HCT116 (cell line): ENCODE measurements around the gene MUC5B. TPM values are rescaled to one million over a fixed set of nuclear protein-coding genes. Genes with fewer than 3 reads are reported as not detected.

Source experiments
- ATAC-seq: fragments of 200-7000 bp; cut with Tn5 transposase; 2 replicates; pipeline ENCODE4 v1.9.1; 2020; ENCODE audit warnings: mild to moderate bottlenecking, moderate library complexity
- BruUV-seq: library from RNA; stranded (reverse); fragments of 400-500 nt; replicated peaks from 2 replicates; lab custom pipeline; 2021; lab: Mats Ljungman, UMichigan
- CTCF ChIA-PET: fragments of 300-600 bp; sonication (Branson Sonifier 250); formaldehyde crosslinking; loops from one replicate; lab custom pipeline; 2021; ENCODE audit warnings: antibody characterized with exemption; lab: Charles Lee
- POLR2A ChIA-PET: fragments of 300-600, 350-600 bp; sonication (Branson Sonifier 250); formaldehyde crosslinking; loops from one replicate; lab custom pipeline; 2021; ENCODE audit warnings: antibody characterized with exemption; lab: Charles Lee
- RAD21 ChIA-PET, 2 experiments: fragments of 300-600 bp; sonication (Branson Sonifier 250); formaldehyde crosslinking; loops; one replicate each; lab custom pipeline; 2023; ENCODE audit warnings: low total read pairs in 2 of 2; ENCODE audit not compliant: uncharacterized antibody in 2 of 2, unreplicated experiment in 2 of 2, low non-redundant PET in 1 of 2; lab: Charles Lee
- DNase-seq: peaks from one replicate; pipeline ENCODE4 v3.0.0-alpha.2; 2010; ENCODE audit warnings: low read depth, low spot score
- H2AFZ ChIP-seq: fragments of 200-600 bp; shearing (Covaris generic), sonication (generic); 2 replicates; pipeline ENCODE4 v1.6.1; 2017; ENCODE audit warnings: low read depth, mixed run types, mixed read lengths, antibody characterized with exemption, low read length; ENCODE audit not compliant: poor library complexity, severe bottlenecking
- H3K27ac ChIP-seq: 2 replicates; pipeline ENCODE4 v1.5.1; 2012; ENCODE audit warnings: low read depth, low read length
- H3K27me3 ChIP-seq: fragments of 200-600 bp; sonication (generic); 2 replicates; pipeline ENCODE4 v1.6.1; 2016; ENCODE audit warnings: mixed run types, low read length, mixed read lengths; ENCODE audit not compliant: insufficient read depth
- H3K36me3 ChIP-seq, 2 experiments: fragments of 200-500 bp in 1 of 2; fragments of 200-600 bp in 1 of 2; sonication (Bioruptor generic) in 1 of 2; sonication (generic) in 1 of 2; 2 replicates each; pipeline versions ENCODE4 v1.5.1 to v1.6.1; 2014 to 2016; ENCODE audit warnings: low read length in 2 of 2, inconsistent platforms in 1 of 2, mixed read lengths in 1 of 2, mixed run types in 1 of 2; ENCODE audit not compliant: insufficient read depth in 2 of 2, control insufficient read depth in 1 of 2
- H3K4me1 ChIP-seq, 2 experiments: fragments of 200-600 bp in 1 of 2; sonication (generic) in 1 of 2; 2 replicates each; pipeline versions ENCODE4 v1.5.1 to v1.6.1; 2012 to 2017; ENCODE audit warnings: low read length in 2 of 2, inconsistent platforms in 1 of 2, mild to moderate bottlenecking in 1 of 2, mixed read lengths in 1 of 2, mixed run types in 1 of 2, moderate library complexity in 1 of 2; ENCODE audit not compliant: insufficient read depth in 2 of 2, control insufficient read depth in 1 of 2
- H3K4me2 ChIP-seq: fragments of 200-600 bp; sonication (generic); 2 replicates; pipeline ENCODE4 v1.6.1; 2017; ENCODE audit warnings: mixed run types, low read length, mixed read lengths
- H3K4me3 ChIP-seq, 2 experiments: fragments of 200-600 bp in 1 of 2; sonication (generic) in 1 of 2; replicated peaks in 1 of 2; 2 replicates each; pipeline ENCODE4 v1.5.1; 2011 to 2016; ENCODE audit warnings: low read length in 2 of 2, control low read depth in 1 of 2, low read depth in 1 of 2, mild to moderate bottlenecking in 1 of 2, mixed read lengths in 1 of 2, mixed run types in 1 of 2
- H3K79me2 ChIP-seq: fragments of 200-600 bp; sonication (generic); 2 replicates; pipeline ENCODE4 v1.6.1; 2017; ENCODE audit warnings: mild to moderate bottlenecking, mixed run types, low read length, moderate library complexity, mixed read lengths; ENCODE audit not compliant: insufficient read depth
- H3K9ac ChIP-seq: fragments of 200-600 bp; sonication (generic); 2 replicates; pipeline ENCODE4 v1.6.1; 2016; ENCODE audit warnings: low read length, mixed read lengths
- H3K9me2 ChIP-seq: fragments of 200-600 bp; sonication (generic), shearing (Covaris generic); 2 replicates; pipeline ENCODE4 v1.6.1; 2017; ENCODE audit warnings: mixed run types, mild to moderate bottlenecking, moderate library complexity; ENCODE audit not compliant: insufficient read depth
- H3K9me3 ChIP-seq, 2 experiments: fragments of 200-500 bp in 1 of 2; fragments of 200-600 bp in 1 of 2; sonication (Bioruptor generic) in 1 of 2; sonication (generic) in 1 of 2; 2 replicates each; pipeline ENCODE4 v1.6.1; 2014 to 2017; ENCODE audit warnings: low read length in 2 of 2, mixed read lengths in 2 of 2, inconsistent platforms in 1 of 2, low read depth in 1 of 2, mild to moderate bottlenecking in 1 of 2, mixed run types in 1 of 2, moderate library complexity in 1 of 2; ENCODE audit not compliant: control insufficient read depth in 1 of 2, insufficient read depth in 1 of 2
- H4K20me1 ChIP-seq: fragments of 200-600 bp; sonication (generic), shearing (Covaris generic); 2 replicates; pipeline ENCODE4 v1.6.1; 2017; ENCODE audit warnings: mixed run types, mild to moderate bottlenecking, moderate library complexity; ENCODE audit not compliant: insufficient read depth
- FOSL1 ChIP-seq: IDR thresholded peaks from 2 replicates; pipeline ENCODE4 v1.6.1; 2012; ENCODE audit warnings: low read depth
- POLR2A ChIP-seq: IDR thresholded peaks from 2 replicates; pipeline ENCODE4 v1.7.0; 2011; ENCODE audit warnings: borderline replicate concordance; ENCODE audit not compliant: insufficient read depth, insufficient read length; ENCODE audit errors: extremely low read depth
- SRF ChIP-seq: IDR thresholded peaks from 2 replicates; pipeline ENCODE4 v1.6.1; 2012; ENCODE audit warnings: low read depth
- ZFX ChIP-seq: fragments of 450-650 bp; IDR thresholded peaks from 2 replicates; pipeline ENCODE4 v1.6.1; 2017
- ZNF274 ChIP-seq: fragments of 200-500 bp; sonication (Bioruptor generic); IDR thresholded peaks from 2 replicates; pipeline ENCODE4 v1.6.1; 2014; ENCODE audit warnings: mild to moderate bottlenecking, low read depth, low read length, inconsistent platforms
- intact Hi-C: fragments of 100-400 bp; cut with micrococcal nuclease; formaldehyde crosslinking; loops from 2 replicates; pipeline ENCODE4 v1.10.0; 2022
- total RNA-seq: library from RNA; stranded (reverse); gene quantifications from one replicate; pipeline ENCODE4 v1.2.1, GENCODE V29; 2021; ENCODE audit not compliant: unreplicated experiment
- TF ChIP-seq, protein P1 (sequence below), 3 experiments: fragments of 200-600 bp in 1 of 3; sonication (generic) in 1 of 3; IDR thresholded peaks in 2 of 3; conservative IDR thresholded peaks in 1 of 3; 2 replicates each; pipeline ENCODE4 v1.5.1; 2012 to 2017; ENCODE audit warnings: low read depth in 2 of 3, low read length in 2 of 3, antibody characterized with exemption in 1 of 3, borderline replicate concordance in 1 of 3, control low read depth in 1 of 3, mild to moderate bottlenecking in 1 of 3, mixed read lengths in 1 of 3, mixed run types in 1 of 3, moderate library complexity in 1 of 3; ENCODE audit not compliant: insufficient read depth in 1 of 3
- TF ChIP-seq, protein P2 (sequence below): IDR thresholded peaks from 2 replicates; pipeline ENCODE4 v1.6.1; 2012

The MUC5B gene
- total RNA-seq, 1 experiment from 2014 or later: 1.5 TPM

DNA sequence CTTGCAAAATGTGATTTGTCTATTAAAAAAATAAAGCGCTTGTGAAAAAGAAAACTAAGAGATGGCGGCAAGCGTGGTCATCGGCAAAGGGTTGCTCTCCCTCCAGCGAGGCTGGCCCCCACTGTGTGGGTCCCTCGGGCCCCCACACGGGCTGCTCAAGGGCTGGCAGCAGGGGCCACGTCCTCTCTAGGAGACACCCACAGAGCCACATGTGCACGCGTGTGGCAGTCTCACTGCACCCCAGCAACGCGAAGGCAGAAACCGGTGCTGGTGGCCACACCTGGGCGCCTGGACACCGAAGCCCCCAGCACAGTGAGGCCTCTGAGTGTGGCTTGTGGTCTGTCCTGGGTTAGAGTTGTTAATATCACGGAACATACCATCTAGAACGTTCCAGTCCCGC is 52.2 kb downstream of the MUC5B start:
- BruUV-seq: no TSS peak

More for the DNA sequence above, 52.2 kb downstream of the MUC5B start:
- H3K4me3 ChIP-seq: no peak overlapping the region
- H3K4me2 ChIP-seq: no peak overlapping the region
- intact Hi-C loops: no loop called here
- RAD21 ChIA-PET: no interaction called here
- TF ChIP-seq, protein P1, sequence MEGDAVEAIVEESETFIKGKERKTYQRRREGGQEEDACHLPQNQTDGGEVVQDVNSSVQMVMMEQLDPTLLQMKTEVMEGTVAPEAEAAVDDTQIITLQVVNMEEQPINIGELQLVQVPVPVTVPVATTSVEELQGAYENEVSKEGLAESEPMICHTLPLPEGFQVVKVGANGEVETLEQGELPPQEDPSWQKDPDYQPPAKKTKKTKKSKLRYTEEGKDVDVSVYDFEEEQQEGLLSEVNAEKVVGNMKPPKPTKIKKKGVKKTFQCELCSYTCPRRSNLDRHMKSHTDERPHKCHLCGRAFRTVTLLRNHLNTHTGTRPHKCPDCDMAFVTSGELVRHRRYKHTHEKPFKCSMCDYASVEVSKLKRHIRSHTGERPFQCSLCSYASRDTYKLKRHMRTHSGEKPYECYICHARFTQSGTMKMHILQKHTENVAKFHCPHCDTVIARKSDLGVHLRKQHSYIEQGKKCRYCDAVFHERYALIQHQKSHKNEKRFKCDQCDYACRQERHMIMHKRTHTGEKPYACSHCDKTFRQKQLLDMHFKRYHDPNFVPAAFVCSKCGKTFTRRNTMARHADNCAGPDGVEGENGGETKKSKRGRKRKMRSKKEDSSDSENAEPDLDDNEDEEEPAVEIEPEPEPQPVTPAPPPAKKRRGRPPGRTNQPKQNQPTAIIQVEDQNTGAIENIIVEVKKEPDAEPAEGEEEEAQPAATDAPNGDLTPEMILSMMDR (IDR thresholded peaks at IDR 0.05 in 2 of 3, conservative IDR thresholded peaks at IDR 0.05 in 1 of 3; ENCODE audit: borderline replicate concordance in 1 of 3, insufficient read depth in 1 of 3, low read depth in 2 of 3, low read length in 2 of 3): no peak
- no peak for TF ChIP-seq ZFX
- TF ChIP-seq, protein P2, sequence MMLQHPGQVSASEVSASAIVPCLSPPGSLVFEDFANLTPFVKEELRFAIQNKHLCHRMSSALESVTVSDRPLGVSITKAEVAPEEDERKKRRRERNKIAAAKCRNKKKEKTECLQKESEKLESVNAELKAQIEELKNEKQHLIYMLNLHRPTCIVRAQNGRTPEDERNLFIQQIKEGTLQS: no peak
- TF ChIP-seq POLR2A: no peak
- TF ChIP-seq SRF: no peak
- TF ChIP-seq ZNF274: no peak
- TF ChIP-seq FOSL1: no peak
- CTCF ChIA-PET: no interaction called here
- H3K79me2 ChIP-seq: no peaks in the 10 kb centered on the region
- H3K9me3 ChIP-seq: no peaks in the 10 kb centered on the region
- DNase-seq (no peak), ATAC-seq (no peak)
- H2AFZ ChIP-seq: no peak overlapping the region
- H3K9me2 ChIP-seq: no peaks in the 10 kb centered on the region
- H3K27me3 ChIP-seq: no peaks in the 10 kb centered on the region
- POLR2A ChIA-PET: no interaction called here
- no peaks in the 10 kb centered on the region for H3K4me1 ChIP-seq
- H3K9ac ChIP-seq: no peak overlapping the region
- H3K36me3 ChIP-seq: no peaks in the 10 kb centered on the region
- no peaks in the 10 kb centered on the region for H4K20me1 ChIP-seq
- no peak overlapping the region for H3K27ac ChIP-seq
